ENCODE data around the gene MACROD2. TPM values are rescaled to one million over a fixed set of nuclear protein-coding genes. Genes with fewer than 3 reads are reported as not detected.

Gene MACROD2
- total and polyA plus RNA-seq, 2 of the 4 experiments (the other 2 are of a cell fraction) = not detected

GRCh38 chr20:14005996-14006395 is 10.7 kb downstream of the MACROD2 start:
- Histone ChIP-seq H3K4me3 (ENCODE audit: insufficient read depth, low read depth, low read length) (no peak overlapping the region), H2BK15ac (ENCODE audit: low read depth, low read length) (no peak overlapping the region), H3K14ac (replicated peaks; ENCODE audit: low read depth, low read length) (no peak overlapping the region), H3K23ac (ENCODE audit: low read depth, low read length) (no peak overlapping the region), H2AFZ (replicated peaks; ENCODE audit: low read length, poor library complexity) (no peak overlapping the region), H3K18ac (ENCODE audit: low read depth, low read length) (no peak overlapping the region), H3K56ac (ENCODE audit: extremely low read depth, insufficient read depth, low read length) (no peak overlapping the region), H3K4me1 (ENCODE audit: control insufficient read depth, insufficient read depth, low read length) (no peaks in the 10 kb centered on the region), H2BK120ac (ENCODE audit: low read depth, low read length) (no peak overlapping the region), H3K27ac (ENCODE audit: insufficient read depth, low read length) (no peak overlapping the region), H2BK20ac (ENCODE audit: low read depth, low read length) (no peak overlapping the region), H3K9me3 (ENCODE audit: control insufficient read depth, insufficient read depth, low read length) (peaks cover 2% of the 10 kb centered on the region; the same call in 1 of the 2 replicates), H2BK5ac (ENCODE audit: low read depth, low read length, poor library complexity, severe bottlenecking) (no peak overlapping the region), H2AK9ac (replicated peaks; ENCODE audit: low read depth, low read length, poor library complexity) (no peak overlapping the region), H3K9ac (ENCODE audit: low read depth, low read length) (no peak overlapping the region), H4K5ac (ENCODE audit: low read depth, low read length) (no peak overlapping the region), H4K91ac (ENCODE audit: insufficient read depth, low read depth, low read length) (no peak overlapping the region), H3K4ac (ENCODE audit: low read depth, low read length) (no peak overlapping the region), H2AK5ac (ENCODE audit: low read depth, low read length) (no peak overlapping the region), H4K8ac (ENCODE audit: low read depth in 2 of 2, low read length in 2 of 2) (no peak overlapping the region), H3K36me3 (ENCODE audit: control insufficient read depth, insufficient read depth, low read length) (no peaks in the 10 kb centered on the region), H3K9me1 (ENCODE audit: insufficient read depth, low read length) (no peaks in the 10 kb centered on the region), H3K79me1 (ENCODE audit: low read depth in 1 of 2, low read length in 2 of 2) (no peaks in the 10 kb centered on the region), H4K20me1 (ENCODE audit: insufficient read depth, low read length) (no peaks in the 10 kb centered on the region), H3K27me3 (ENCODE audit: control insufficient read depth, insufficient read depth, low read length) (no peaks in the 10 kb centered on the region), H3K4me2 (ENCODE audit: low read depth, low read length) (no peak overlapping the region)
- POLR2A ChIA-PET (ENCODE audit: unreplicated experiment) = no interaction called here
- ATAC-seq (ENCODE audit: low read depth) (no peak), DNase-seq (no peak)
- dilution Hi-C loops (cut with HindIII; ENCODE audit: low sequenced_read_pairs, unreplicated experiment) (no loop called here), in situ Hi-C loops (cut with MboI; ENCODE audit: low sequenced_read_pairs) (no loop called here), intact Hi-C loops (cut with micrococcal nuclease) (no loop called here)
- CTCF ChIA-PET = no interaction called here
- no CpG with 5 or more reads among the region's 4 CpGs for WGBS, 2 experiments (ENCODE audit: extremely low coverage in 2 of 2, insufficient read length in 1 of 2)
- TF ChIP-seq NFE2L2 (IDR thresholded peaks at IDR 0.05; ENCODE audit: low read depth, low read length) (no peak), BHLHE40 (IDR thresholded peaks at IDR 0.05; ENCODE audit: low read depth, low read length) (no peak), FOS (IDR thresholded peaks at IDR 0.05; ENCODE audit: low read depth, low read length) (no peak), RFX5 (IDR thresholded peaks at IDR 0.05; ENCODE audit: low read depth, low read length) (no peak), CEBPB (IDR thresholded peaks at IDR 0.05; ENCODE audit: low read depth, low read length) (no peak), MAZ (IDR thresholded peaks at IDR 0.05; ENCODE audit: borderline replicate concordance, low read depth, low read length) (no peak), MAFK (IDR thresholded peaks at IDR 0.05; ENCODE audit: low read depth, low read length) (no peak), POLR2A (IDR thresholded peaks at IDR 0.05; ENCODE audit: low read depth, low read length) (no peak), CHD1 (IDR thresholded peaks at IDR 0.05; ENCODE audit: low read depth, low read length) (no peak)
- TF ChIP-seq, protein P1, sequence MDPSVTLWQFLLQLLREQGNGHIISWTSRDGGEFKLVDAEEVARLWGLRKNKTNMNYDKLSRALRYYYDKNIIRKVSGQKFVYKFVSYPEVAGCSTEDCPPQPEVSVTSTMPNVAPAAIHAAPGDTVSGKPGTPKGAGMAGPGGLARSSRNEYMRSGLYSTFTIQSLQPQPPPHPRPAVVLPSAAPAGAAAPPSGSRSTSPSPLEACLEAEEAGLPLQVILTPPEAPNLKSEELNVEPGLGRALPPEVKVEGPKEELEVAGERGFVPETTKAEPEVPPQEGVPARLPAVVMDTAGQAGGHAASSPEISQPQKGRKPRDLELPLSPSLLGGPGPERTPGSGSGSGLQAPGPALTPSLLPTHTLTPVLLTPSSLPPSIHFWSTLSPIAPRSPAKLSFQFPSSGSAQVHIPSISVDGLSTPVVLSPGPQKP (IDR thresholded peaks at IDR 0.05; ENCODE audit: borderline replicate concordance, low read depth, low read length) = no peak
- no TSS peak for BruUV-seq (replicated peaks)

All from IMR-90 (cell line).